ENCODE measurements around the gene ZNHIT3. TPM values are rescaled to one million over a fixed set of nuclear protein-coding genes. Genes with fewer than 3 reads are reported as not detected.
"Not testable (repeated sequence)": the region's sequence is repeated elsewhere in the genome, so short reads cannot be mapped to it uniquely, and the experiment has no call there.

The ZNHIT3 gene
- 50.2 TPM for polyA plus RNA-seq (2013, experiment 1 of 2)
- 50.7 TPM for polyA plus RNA-seq (2013, experiment 2 of 2)

DNA sequence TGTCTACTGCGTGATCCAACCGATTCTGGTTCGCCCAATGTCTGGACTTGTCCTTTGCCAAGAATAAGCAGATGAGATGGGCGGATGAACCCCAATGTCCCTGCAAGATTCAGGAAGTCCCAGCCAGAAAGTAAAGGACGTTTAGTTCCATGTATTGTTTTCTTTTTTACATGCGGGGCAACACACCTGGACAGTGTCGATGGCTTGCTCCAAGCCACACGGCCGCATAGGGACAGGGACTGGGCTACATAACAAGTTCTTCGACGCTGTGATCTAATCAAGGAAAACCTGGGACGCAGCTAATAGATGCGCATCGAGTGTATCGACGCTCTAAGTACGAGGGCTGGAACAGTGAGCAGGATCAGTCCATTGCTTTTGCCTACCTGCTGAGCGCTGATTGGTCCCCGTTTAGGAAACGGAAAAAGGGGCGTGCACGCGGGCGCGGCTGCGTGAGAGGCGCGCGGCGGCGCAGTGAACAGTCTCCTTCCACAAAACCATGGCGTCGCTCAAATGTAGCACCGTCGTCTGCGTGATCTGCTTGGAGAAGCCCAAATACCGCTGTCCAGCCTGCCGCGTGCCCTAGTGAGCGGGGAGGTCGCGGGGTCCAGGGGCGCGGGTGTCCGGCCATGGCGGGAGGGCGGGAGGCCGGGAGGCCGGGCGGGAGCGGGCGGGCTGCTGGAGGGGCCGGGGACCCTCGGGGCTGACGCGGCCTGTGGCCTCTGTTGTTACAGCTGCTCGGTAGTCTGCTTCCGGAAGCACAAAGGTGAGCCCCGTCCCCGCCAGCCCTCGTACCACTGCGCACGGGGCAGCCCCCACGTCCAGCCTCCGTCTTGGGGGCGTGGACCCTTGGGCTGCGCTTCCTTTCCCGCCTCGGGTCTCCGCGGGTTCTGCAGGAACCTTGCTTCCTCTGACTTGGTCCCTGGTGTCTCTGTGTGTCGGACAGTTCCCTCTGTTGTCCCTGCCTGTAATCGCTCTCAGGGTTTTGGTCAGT is at the start of gene ZNHIT3:
Gene ZNHIT3, plus strand, starts transcription at position 478 of the 991 bp plus-strand sequence. Its CDS starts 19 bp downstream, at position 497.
- Histone ChIP-seq H3K27ac (ENCODE audit: low read depth, low read length, severe bottlenecking) (peak within 1 kb of the TSS; percentile 30), H3K4me1 (ENCODE audit: control insufficient read depth, insufficient read depth, low read length, poor library complexity, severe bottlenecking) (no peaks in the 10 kb centered on the region), H3K4me3 (ENCODE audit: extremely low read depth, insufficient read depth, low read length, poor library complexity, severe bottlenecking) (peak within 1 kb of the TSS; percentile 80), H3K36me3 (ENCODE audit: control insufficient read depth, insufficient read depth, low read length) (peaks cover 24% of the 10 kb centered on the region), H3K9me3 (ENCODE audit: control insufficient read depth, low read length) (no peaks in the 10 kb centered on the region)
- WGBS, 2 experiments (ENCODE audit: insufficient coverage in 2 of 2) = 1 to 2% methylated on average over 53 to 67 of the region's 73 CpGs

DNA sequence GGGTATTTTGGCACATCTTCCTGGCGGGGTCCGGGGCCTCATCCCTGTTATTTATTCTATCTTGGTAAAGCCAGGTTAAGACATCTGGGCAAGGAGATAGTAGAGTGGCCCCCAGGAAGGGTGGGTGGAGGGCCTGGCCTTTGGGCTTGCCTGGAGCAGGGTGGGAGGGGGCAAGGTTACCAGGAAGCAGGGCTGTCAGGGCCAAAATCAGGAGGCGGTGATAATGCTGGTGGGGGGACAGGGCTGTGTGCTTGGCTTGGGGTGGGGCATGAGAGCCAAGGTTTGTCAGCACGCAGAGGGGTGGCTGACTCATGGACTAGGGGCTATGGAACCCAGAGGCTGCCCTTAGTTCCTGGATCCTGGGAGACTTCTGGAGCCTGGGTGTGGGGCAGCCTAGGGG is 44.7 kb upstream of the ZNHIT3 start:
- not testable (repeated sequence) for H3K9me3 ChIP-seq (ENCODE audit: control insufficient read depth, low read length); H3K4me3 ChIP-seq (ENCODE audit: extremely low read depth, insufficient read depth, low read length, poor library complexity, severe bottlenecking); H3K4me1 ChIP-seq (ENCODE audit: control insufficient read depth, insufficient read depth, low read length, poor library complexity, severe bottlenecking); H3K36me3 ChIP-seq (ENCODE audit: control insufficient read depth, insufficient read depth, low read length); H3K27ac ChIP-seq (ENCODE audit: low read depth, low read length, severe bottlenecking)
- no CpG with 5 or more reads among the region's 4 CpGs for WGBS, 2 experiments (ENCODE audit: insufficient coverage in 2 of 2)

DNA sequence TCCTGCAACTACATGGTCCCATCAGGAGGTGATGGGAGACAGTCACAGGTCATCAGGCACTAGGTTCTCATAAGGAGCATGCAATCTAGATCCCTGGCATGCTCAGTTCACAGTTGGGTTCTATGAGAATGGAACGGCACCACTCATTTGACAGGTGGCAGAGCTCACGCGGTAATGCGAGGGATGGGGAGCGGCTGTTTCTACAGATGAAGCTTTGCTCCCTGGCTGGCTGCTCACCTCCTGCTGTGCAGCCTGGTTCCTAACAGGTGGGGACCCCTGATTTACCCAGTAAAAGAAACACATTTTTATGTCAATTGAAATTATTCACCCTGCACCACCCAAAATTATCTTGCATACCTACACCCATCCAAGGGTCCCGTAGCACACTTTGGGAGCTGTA is 42.7 kb upstream of the ZNHIT3 start:
- Histone ChIP-seq H3K4me1 (ENCODE audit: control insufficient read depth, insufficient read depth, low read length, poor library complexity, severe bottlenecking) (no peaks in the 10 kb centered on the region), H3K9me3 (ENCODE audit: control insufficient read depth, low read length) (no peaks in the 10 kb centered on the region), H3K27ac (ENCODE audit: low read depth, low read length, severe bottlenecking) (no peak overlapping the region), H3K4me3 (ENCODE audit: extremely low read depth, insufficient read depth, low read length, poor library complexity, severe bottlenecking) (no peak overlapping the region), H3K36me3 (ENCODE audit: control insufficient read depth, insufficient read depth, low read length) (no peaks in the 10 kb centered on the region)
- WGBS, 2 experiments (ENCODE audit: insufficient coverage in 2 of 2) = 92 to 93% methylated on average over 5 to 6 of the region's 6 CpGs

DNA sequence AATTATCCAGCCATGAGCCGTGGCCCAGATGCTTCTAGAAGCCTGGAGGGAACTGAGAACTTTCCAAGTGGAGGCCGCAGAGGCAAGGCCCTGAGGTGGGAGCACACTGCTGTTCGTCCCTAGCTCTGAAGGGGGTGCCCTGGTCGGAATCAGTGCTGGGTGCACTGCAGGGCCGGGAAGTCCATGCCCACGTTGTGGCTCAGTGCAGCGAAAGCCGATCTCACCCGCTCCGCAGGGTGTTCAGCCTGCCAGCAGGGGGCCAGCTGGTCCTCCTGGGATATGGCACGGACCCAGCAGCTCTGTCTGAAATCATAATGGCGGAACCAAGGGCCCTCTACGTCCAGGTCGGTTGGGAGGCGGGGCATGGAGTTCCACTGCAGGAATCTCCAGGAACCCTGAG is 36.5 kb upstream of the ZNHIT3 start:
- H3K36me3 ChIP-seq (ENCODE audit: control insufficient read depth, insufficient read depth, low read length); H3K4me3 ChIP-seq (ENCODE audit: extremely low read depth, insufficient read depth, low read length, poor library complexity, severe bottlenecking); H3K27ac ChIP-seq (ENCODE audit: low read depth, low read length, severe bottlenecking); H3K9me3 ChIP-seq (ENCODE audit: control insufficient read depth, low read length); H3K4me1 ChIP-seq (ENCODE audit: control insufficient read depth, insufficient read depth, low read length, poor library complexity, severe bottlenecking): not testable (repeated sequence)
- 86% methylated on average over 1 of the region's 15 CpGs; no CpG with 5 or more reads in 1 of the 2 experiments for WGBS, 2 experiments (ENCODE audit: insufficient coverage in 2 of 2)

DNA sequence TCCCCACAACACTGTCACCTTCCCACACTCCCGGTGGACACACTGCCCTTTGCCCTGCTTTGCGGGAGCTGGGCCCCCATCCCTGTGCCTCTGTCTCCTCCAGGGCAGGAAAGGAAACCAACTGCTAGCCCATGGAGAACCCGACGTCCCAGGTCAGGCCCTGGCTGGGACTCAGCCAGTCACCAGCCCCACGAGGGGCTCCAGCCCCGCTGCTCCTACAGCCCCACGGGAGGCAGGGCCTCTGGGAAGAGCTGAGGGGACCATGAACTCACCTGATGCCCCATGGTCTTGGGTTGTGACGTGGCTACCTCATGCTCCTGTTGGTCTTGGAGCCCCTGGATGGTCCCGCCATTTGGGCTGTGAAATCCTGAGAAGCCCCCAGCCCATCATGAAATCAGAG is 33.6 kb upstream of the ZNHIT3 start:
- H3K9me3 ChIP-seq (ENCODE audit: control insufficient read depth, low read length); H3K27ac ChIP-seq (ENCODE audit: low read depth, low read length, severe bottlenecking); H3K36me3 ChIP-seq (ENCODE audit: control insufficient read depth, insufficient read depth, low read length); H3K4me1 ChIP-seq (ENCODE audit: control insufficient read depth, insufficient read depth, low read length, poor library complexity, severe bottlenecking); H3K4me3 ChIP-seq (ENCODE audit: extremely low read depth, insufficient read depth, low read length, poor library complexity, severe bottlenecking): not testable (repeated sequence)
- 78 to 83% methylated on average over 6 to 7 of the region's 9 CpGs for WGBS, 2 experiments (ENCODE audit: insufficient coverage in 2 of 2)

DNA sequence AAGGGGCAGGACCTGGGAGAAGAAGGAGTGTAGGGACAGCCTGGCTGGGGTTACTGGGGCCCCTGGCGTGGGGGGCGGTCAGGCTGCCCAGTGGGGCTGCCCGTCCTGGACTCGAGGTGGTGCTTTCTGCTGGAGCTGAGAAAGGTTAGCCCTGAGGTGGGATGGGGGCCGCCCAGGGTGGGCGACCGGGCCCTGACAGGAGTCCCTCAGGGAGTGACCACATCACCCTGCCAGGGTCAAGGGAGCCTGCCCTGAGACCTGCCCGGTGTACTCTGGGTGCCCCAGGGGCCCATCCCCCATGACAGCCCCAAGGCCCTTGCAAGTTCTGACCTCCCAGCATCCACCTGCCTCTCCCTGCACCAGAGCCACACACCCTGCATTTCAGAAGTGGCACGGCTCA is 28.8 kb upstream of the ZNHIT3 start:
- not testable (repeated sequence) for H3K9me3 ChIP-seq (ENCODE audit: control insufficient read depth, low read length); H3K27ac ChIP-seq (ENCODE audit: low read depth, low read length, severe bottlenecking); H3K4me1 ChIP-seq (ENCODE audit: control insufficient read depth, insufficient read depth, low read length, poor library complexity, severe bottlenecking); H3K4me3 ChIP-seq (ENCODE audit: extremely low read depth, insufficient read depth, low read length, poor library complexity, severe bottlenecking); H3K36me3 ChIP-seq (ENCODE audit: control insufficient read depth, insufficient read depth, low read length)
- WGBS, 2 experiments (ENCODE audit: insufficient coverage in 2 of 2) = 90% methylated on average over 2 of the region's 9 CpGs; no CpG with 5 or more reads in 1 of the 2 experiments

DNA sequence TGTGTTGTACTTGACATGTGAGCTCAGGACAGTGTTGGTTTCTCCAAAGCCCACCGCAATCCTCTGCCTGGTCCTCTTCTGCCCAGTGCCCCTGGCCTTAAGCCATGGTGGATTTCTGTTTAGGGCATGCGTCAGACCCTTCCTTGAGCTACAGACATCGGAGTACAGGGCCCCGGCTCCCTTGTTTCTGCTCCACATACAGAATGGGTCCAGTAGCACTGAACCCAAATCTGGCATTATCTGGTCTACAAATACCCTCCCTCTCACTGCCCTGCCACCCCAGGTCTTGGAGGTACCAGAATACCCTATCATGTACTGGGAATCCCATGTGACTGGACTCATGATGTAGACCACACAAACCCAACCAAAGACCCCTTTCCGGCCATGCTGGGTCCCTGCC is 27.4 kb upstream of the ZNHIT3 start:
- WGBS, 2 experiments (ENCODE audit: insufficient coverage in 2 of 2) = 82 to 91% methylated on average over 4 to 5 of the region's 5 CpGs

DNA sequence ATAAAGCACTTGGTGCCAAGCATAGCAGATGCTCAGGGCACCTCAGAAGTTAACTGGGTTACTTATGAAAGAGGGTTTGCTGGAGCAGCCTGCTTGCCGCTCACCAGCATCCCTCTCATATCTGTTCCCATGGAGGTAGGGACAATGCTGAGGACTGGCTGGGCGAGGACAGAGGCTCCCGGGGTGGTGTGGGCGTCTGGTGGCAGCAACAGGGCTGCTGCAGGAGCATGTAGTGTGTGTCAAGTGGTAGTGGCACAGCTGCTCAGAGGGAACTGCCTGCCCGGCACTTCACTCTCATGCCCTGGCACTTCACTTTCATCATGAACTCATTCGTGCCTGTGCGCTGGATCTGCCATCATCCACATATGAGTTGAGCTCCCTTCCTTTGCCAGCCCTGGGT is 26.9 kb upstream of the ZNHIT3 start:
- Histone ChIP-seq H3K27ac (ENCODE audit: low read depth, low read length, severe bottlenecking) (no peak overlapping the region), H3K36me3 (ENCODE audit: control insufficient read depth, insufficient read depth, low read length) (no peaks in the 10 kb centered on the region), H3K9me3 (ENCODE audit: control insufficient read depth, low read length) (no peaks in the 10 kb centered on the region), H3K4me1 (ENCODE audit: control insufficient read depth, insufficient read depth, low read length, poor library complexity, severe bottlenecking) (no peaks in the 10 kb centered on the region), H3K4me3 (ENCODE audit: extremely low read depth, insufficient read depth, low read length, poor library complexity, severe bottlenecking) (no peak overlapping the region)
- 79 to 84% methylated on average over 4 to 6 of the region's 7 CpGs for WGBS, 2 experiments (ENCODE audit: insufficient coverage in 2 of 2)

More for the DNA sequence above, 27.4 kb upstream of the ZNHIT3 start:
- Histone ChIP-seq H3K4me3 (ENCODE audit: extremely low read depth, insufficient read depth, low read length, poor library complexity, severe bottlenecking) (no peak overlapping the region), H3K9me3 (ENCODE audit: control insufficient read depth, low read length) (no peaks in the 10 kb centered on the region), H3K36me3 (ENCODE audit: control insufficient read depth, insufficient read depth, low read length) (no peaks in the 10 kb centered on the region), H3K27ac (ENCODE audit: low read depth, low read length, severe bottlenecking) (no peak overlapping the region), H3K4me1 (ENCODE audit: control insufficient read depth, insufficient read depth, low read length, poor library complexity, severe bottlenecking) (no peaks in the 10 kb centered on the region)

DNA sequence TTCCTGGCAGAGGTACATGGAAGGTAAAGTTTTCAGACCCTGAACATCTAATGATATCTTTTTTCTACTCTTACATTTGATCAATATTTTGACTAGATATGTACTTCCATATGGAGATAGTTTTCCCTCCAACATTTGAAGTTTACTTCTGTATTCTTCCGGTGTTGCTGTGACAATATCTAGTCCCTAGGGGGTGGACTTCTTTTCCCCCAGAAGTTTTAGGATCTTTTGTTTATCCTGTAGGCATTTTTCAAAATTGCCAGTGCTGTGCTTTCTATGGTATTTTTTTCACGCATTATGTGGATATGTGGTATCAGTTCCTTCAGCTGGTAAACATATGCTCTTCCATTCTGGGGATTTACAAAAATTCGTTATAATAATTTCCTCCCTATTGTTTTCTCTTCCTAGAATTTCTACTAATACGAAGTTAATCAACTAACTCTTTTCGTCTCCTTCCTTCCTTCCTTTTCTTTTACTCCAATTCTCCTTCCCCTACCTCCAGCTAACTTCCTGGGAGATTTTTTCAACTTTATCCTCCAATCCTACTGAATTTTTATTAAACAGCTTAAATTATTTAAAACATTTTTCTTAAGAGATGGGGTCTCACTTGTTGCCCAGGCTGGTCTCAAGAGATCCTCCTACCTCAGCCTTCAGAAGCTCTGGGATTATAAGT is 26.1 kb upstream of the ZNHIT3 start:
- Histone ChIP-seq H3K9me3 (ENCODE audit: control insufficient read depth, low read length) (no peaks in the 10 kb centered on the region), H3K4me3 (ENCODE audit: extremely low read depth, insufficient read depth, low read length, poor library complexity, severe bottlenecking) (no peak overlapping the region), H3K36me3 (ENCODE audit: control insufficient read depth, insufficient read depth, low read length) (no peaks in the 10 kb centered on the region), H3K27ac (ENCODE audit: low read depth, low read length, severe bottlenecking) (no peak overlapping the region), H3K4me1 (ENCODE audit: control insufficient read depth, insufficient read depth, low read length, poor library complexity, severe bottlenecking) (no peaks in the 10 kb centered on the region)
- WGBS, 2 experiments (ENCODE audit: insufficient coverage in 2 of 2) = 68 to 71% methylated on average over 3 of the region's 5 CpGs

DNA sequence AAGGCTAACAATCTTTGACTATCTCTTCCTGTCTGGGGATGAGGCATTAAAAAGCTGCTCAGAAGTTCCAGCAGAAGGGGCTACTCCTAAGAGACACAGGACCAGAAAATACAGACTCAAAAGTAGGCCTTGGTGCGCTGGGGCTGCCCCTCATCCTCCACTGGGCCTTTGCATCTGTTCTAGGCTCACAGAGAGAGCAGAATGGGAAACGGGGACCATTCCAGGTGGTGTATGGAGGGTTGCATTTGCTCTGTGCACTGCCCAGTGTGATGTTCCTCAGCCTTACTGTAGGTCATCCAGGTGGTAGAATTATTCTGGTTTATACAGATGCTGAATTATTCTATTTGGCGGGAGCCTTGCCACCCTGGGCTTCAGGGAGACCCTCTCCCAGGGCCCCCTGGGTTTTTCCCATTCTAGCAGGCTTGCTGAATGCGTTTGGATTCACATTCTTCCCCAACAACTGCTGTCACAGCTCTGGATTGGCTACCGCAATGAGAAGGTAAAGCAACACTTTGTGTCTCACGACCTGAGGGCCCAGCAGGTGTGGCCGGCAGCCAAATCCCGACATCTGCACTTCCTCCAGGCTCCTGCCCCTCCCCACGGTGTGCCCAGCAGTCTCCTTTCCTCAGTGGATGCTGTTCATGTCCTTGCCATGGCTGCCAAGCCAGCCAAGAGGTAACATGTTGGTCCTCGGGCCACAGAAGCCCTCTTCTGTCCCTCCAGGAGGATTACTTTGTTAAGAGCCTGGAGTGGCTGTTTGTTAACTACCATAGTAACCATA is 25.0 kb upstream of the ZNHIT3 start:
- Histone ChIP-seq H3K36me3 (ENCODE audit: control insufficient read depth, insufficient read depth, low read length) (no peaks in the 10 kb centered on the region), H3K9me3 (ENCODE audit: control insufficient read depth, low read length) (no peaks in the 10 kb centered on the region), H3K4me1 (ENCODE audit: control insufficient read depth, insufficient read depth, low read length, poor library complexity, severe bottlenecking) (no peaks in the 10 kb centered on the region), H3K4me3 (ENCODE audit: extremely low read depth, insufficient read depth, low read length, poor library complexity, severe bottlenecking) (no peak overlapping the region), H3K27ac (ENCODE audit: low read depth, low read length, severe bottlenecking) (no peak overlapping the region)
- WGBS, 2 experiments (ENCODE audit: insufficient coverage in 2 of 2) = 50 to 67% methylated on average over 7 to 8 of the region's 10 CpGs
